Ovary (tissue), 9 donors: Measurements from ENCODE around the gene PCBP1. TPM values are rescaled to one million over a fixed set of nuclear protein-coding genes. Genes with fewer than 3 reads are reported as not detected.
A peak's percentile ranks its signal among the peaks of the same experiment; 100 is the strongest.
"Not testable (repeated sequence)": the region's sequence is repeated elsewhere in the genome, so short reads cannot be mapped to it uniquely, and the experiment has no call there.

ENCODE experiments used
- DNase-seq, 5 donors: peaks; one replicate each; pipeline ENCODE4 v3.0.0-alpha.2; 2019 to 2020
- H3K27ac ChIP-seq, 2 donors: fragments of 200-600 bp; one replicate each; pipeline versions ENCODE4 v1.5.1 to v1.8.0; 2019 to 2022
- H3K27me3 ChIP-seq: fragments of 200-600 bp; one replicate; pipeline ENCODE4 v1.8.0; 2022
- H3K36me3 ChIP-seq: fragments of 200-600 bp; sonication (generic); one replicate; pipeline ENCODE4 v1.5.1; 2019
- H3K4me1 ChIP-seq: one replicate; pipeline ENCODE4 v1.8.1; 2013; ENCODE audit warnings: mild to moderate bottlenecking, moderate library complexity; ENCODE audit not compliant: insufficient read depth
- H3K4me3 ChIP-seq: fragments of 200-600 bp; sonication (generic); one replicate; pipeline ENCODE4 v1.5.1; 2017
- H3K9me3 ChIP-seq, 2 donors: fragments of 200-600 bp in 1 of 2; sonication (generic) in 1 of 2; one replicate each; pipeline versions ENCODE4 v1.5.1 to v1.8.1; 2013 to 2019; ENCODE audit warnings: mild to moderate bottlenecking in 1 of 2, moderate library complexity in 1 of 2
- EP300 ChIP-seq: sonication (generic); formaldehyde crosslinking; IDR thresholded peaks from one replicate; pipeline ENCODE4 v1.6.1; 2017; ENCODE audit warnings: antibody characterized with exemption
- POLR2A ChIP-seq: fragments of 450-650 bp; IDR thresholded peaks from one replicate; pipeline ENCODE4 v1.6.1; 2017; ENCODE audit warnings: antibody characterized with exemption, mild to moderate bottlenecking, moderate library complexity
- WGBS, 3 donors: extraction: QIAGEN DNeasy Blood & Tissue Kit in 1 of 3; methylation state at CpG; one replicate each; pipeline versions ENCODE4 v1.1.5 to v1.1.7; 2013 to 2017; 5-methylcytosine and 5-hydroxymethylcytosine counted together
- intact Hi-C, 4 donors: fragments of 100-400 bp; cut with DNase I; formaldehyde crosslinking; loops; one replicate each; pipeline versions ENCODE4 v1.11.0 to v1.15.1; 2022 to 2023
- polyA plus RNA-seq, 2 donors: library from polyadenylated mRNA; stranded (reverse); fragments of 200-250 nt in 1 of 2; fragments of 350-450 nt in 1 of 2; fragmentation: Illumina TruSeq in 1 of 2; extraction: RNeasy Lipid Tissue Mini Kit (QIAGEN cat#74804) in 1 of 2; gene quantifications; one replicate each; pipeline ENCODE4 v1.2.3, GENCODE V29; 2013 to 2014
- total RNA-seq, 7 donors: library from RNA; depleted of rRNA in 2 of 7; stranded (reverse); fragments of >200 nt in 2 of 7; fragmentation: NEBNext Ultra II Directional in 3 of 7; extraction: Animal tissue kit (Norgen Biotek cat#: 25700) in 3 of 7; gene quantifications; one replicate each; pipeline versions ENCODE4 v1.1.0 to v1.2.4, GENCODE V29; 2016 to 2023
- TF ChIP-seq, protein P1 (sequence below), 3 donors: fragments of 450-650 bp in 2 of 3; fragments of 200-600 bp in 1 of 3; IDR thresholded peaks; one replicate each; pipeline versions ENCODE4 v1.5.1 to v1.8.0; 2016 to 2022; ENCODE audit warnings: antibody characterized with exemption in 3 of 3, mild to moderate bottlenecking in 1 of 3
- donor health status: DM: no; HTN: no; CAD: no; lungs with moderate emphysema.
- donor health status: DM: no; HTN: no; CAD: no.
- donor health status: Bipolar disorder and iron deficiency.
- donor health status: DM: yes; HTN: yes; CAD: no.
- donor health status: DM: no; HTN: no; CAD: no.
- donor health status: DM: yes; HTN: yes; CAD: no.

The PCBP1 gene
- total and polyA plus RNA-seq, 9 donors, result 77.1 to 302 (median 267) TPM

DNA sequence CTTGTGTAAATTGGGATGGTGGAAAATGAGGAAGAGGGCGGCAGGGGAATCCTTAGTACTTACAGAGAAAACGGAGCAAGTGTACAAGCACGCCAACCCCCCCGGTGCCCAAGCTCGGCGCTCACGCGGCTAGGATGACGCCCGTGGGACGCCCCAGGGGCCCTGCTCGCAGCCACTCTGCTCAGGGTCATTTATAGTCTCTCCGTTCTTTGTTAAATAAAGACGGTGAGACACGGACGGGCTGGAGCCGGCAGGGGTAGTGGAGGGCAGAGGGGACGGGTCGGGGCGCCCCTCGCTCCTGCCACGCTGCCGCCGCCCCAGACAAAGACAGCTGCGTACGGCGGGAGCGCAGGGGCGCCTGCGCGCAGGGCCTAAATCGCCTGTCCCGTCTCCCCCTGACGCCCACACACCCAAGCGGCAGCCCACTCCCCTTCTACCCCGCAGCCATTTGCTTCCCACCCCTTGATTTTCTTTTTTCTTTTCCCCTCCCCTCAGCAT is 37.8 kb downstream of the PCBP1 start:
- DNase-seq, result peak; percentile 68 to 83 (median 77)
- Histone ChIP-seq H3K4me3 (peak overlapping the region; percentile 76), H3K27me3 (no peaks in the 10 kb centered on the region), H3K4me1 (peaks cover 4% of the 10 kb centered on the region), H3K36me3 (no peaks in the 10 kb centered on the region), H3K27ac (peak overlapping the region; percentile 96 to 97), H3K9me3 (no peaks in the 10 kb centered on the region)
- intact Hi-C loops, result loop anchor here (2.0 to 5.0 kb wide), 2 partner anchors 38 kb away; partner anchors contain the start of gene PCBP1 (in 4 of the 4)
- no peak for TF ChIP-seq POLR2A
- TF ChIP-seq EP300, result no peak
- TF ChIP-seq, protein P1, sequence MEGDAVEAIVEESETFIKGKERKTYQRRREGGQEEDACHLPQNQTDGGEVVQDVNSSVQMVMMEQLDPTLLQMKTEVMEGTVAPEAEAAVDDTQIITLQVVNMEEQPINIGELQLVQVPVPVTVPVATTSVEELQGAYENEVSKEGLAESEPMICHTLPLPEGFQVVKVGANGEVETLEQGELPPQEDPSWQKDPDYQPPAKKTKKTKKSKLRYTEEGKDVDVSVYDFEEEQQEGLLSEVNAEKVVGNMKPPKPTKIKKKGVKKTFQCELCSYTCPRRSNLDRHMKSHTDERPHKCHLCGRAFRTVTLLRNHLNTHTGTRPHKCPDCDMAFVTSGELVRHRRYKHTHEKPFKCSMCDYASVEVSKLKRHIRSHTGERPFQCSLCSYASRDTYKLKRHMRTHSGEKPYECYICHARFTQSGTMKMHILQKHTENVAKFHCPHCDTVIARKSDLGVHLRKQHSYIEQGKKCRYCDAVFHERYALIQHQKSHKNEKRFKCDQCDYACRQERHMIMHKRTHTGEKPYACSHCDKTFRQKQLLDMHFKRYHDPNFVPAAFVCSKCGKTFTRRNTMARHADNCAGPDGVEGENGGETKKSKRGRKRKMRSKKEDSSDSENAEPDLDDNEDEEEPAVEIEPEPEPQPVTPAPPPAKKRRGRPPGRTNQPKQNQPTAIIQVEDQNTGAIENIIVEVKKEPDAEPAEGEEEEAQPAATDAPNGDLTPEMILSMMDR (IDR thresholded peaks at IDR 0.05), result no peak
- WGBS, 3 donors, result 1% methylated on average over 36 of the region's 36 CpGs

GRCh38 chr2:70125498-70125898 is 38.2 kb downstream of the PCBP1 start:
- H3K9me3 ChIP-seq, result no peaks in the 10 kb centered on the region
- peaks cover 4% of the 10 kb centered on the region for H3K4me1 ChIP-seq
- 45 to 54% (median 50%) methylated on average over 13 of the region's 13 CpGs for WGBS, 3 donors
- no peaks in the 10 kb centered on the region for H3K27me3 ChIP-seq
- H3K27ac ChIP-seq, result peak overlapping the region; percentile 96 to 97
- intact Hi-C loops, result loop anchor here in 2 of 4 donors (2.0 kb wide), 1 partner anchor 39 kb away; the partner anchor contains the start of gene PCBP1 (in 2 of the 2)
- H3K36me3 ChIP-seq, result no peaks in the 10 kb centered on the region
- peak overlapping the region; percentile 76 for H3K4me3 ChIP-seq
- peak in 1 of 5 donors; percentile 36 for DNase-seq
- TF ChIP-seq POLR2A (no peak), EP300 (no peak)
- TF ChIP-seq, protein P1 (IDR thresholded peaks at IDR 0.05), result no peak

- Histone ChIP-seq H3K27me3 (no peaks in the 10 kb centered on the region), H3K27ac (no peak overlapping the region), H3K4me1 (peaks cover 5% of the 10 kb centered on the region), H3K9me3 (no peaks in the 10 kb centered on the region), H3K4me3 (no peak overlapping the region), H3K36me3 (no peaks in the 10 kb centered on the region)
- intact Hi-C loops, result no loop called here
- TF ChIP-seq EP300 (no peak), POLR2A (no peak)
- TF ChIP-seq, protein P1 (IDR thresholded peaks at IDR 0.05), result no peak
- DNase-seq, result no peak
- 91 to 95% (median 93%) methylated on average over 2 of the region's 2 CpGs for WGBS, 3 donors
These were observed 39.1 kb downstream of the PCBP1 start for GRCh38 chr2:70126413-70126812.

- intact Hi-C loops, result no loop called here
- Histone ChIP-seq H3K27me3 (no peaks in the 10 kb centered on the region), H3K27ac (no peak overlapping the region), H3K9me3 (no peaks in the 10 kb centered on the region), H3K36me3 (no peaks in the 10 kb centered on the region), H3K4me3 (no peak overlapping the region), H3K4me1 (peaks cover 7% of the 10 kb centered on the region)
- no peak for DNase-seq
- no peak for TF ChIP-seq EP300
- 65 to 76% (median 69%) methylated on average over 1 of the region's 1 CpG for WGBS, 3 donors
These were observed 40.7 kb downstream of the PCBP1 start for GRCh38 chr2:70128005-70128404.

DNA sequence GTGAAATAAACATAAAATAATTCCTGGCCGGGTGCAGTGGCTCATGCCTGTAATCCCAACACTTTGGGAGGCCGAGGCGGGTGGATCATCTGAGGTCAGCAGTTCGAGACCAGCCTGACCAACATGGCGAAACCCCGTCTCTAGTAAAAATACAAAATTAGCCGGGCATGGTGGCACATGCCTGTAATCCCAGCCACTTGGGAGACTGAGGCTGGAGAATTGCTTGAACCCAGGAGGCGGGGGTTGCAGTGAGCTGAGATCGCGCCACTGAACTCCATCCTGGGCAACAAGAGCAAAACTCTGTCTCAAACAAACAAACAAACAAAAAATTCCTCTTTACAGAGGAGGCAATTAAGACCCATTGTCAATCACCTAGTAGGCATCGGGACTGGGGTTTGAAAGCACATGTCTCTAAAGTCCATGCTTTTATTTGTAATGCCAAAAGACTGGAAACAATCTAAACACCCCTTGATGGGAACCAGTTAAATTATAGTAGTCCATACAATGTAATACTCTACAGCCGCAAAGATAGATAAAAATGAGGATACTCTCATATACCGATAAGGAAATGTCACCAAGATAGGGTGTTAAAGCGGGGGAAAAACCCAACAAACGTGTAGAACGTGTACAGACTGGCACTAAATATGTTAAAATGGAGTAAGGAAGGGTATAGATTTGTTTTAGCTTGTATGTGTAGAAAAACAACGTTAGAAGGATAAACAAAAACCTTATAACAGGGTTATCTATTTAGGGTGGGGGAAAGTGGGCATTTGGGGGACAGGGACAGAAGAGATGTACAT is 44.3 kb downstream of the PCBP1 start:
- peak overlapping the region; percentile 31 for H3K4me3 ChIP-seq

More for the DNA sequence above, 44.3 kb downstream of the PCBP1 start:
- H3K27me3 ChIP-seq, H3K36me3 ChIP-seq, H3K4me1 ChIP-seq, H3K9me3 ChIP-seq: not testable (repeated sequence)
- H3K27ac ChIP-seq, result peak overlapping the region in 1 of 2 donors; percentile 86
- peak in 1 of 5 donors; percentile 11 for DNase-seq
- intact Hi-C loops, result loop anchor here in 1 of 4 donors (2.0 kb wide), 1 partner anchor 43 kb away; no protein-coding TSS in a partner anchor
- WGBS, 3 donors, result 85 to 87% (median 86%) methylated on average over 17 of the region's 17 CpGs
